SK-N-SH treated with all-trans-retinoic acid at 6 μM for 48 hours (cell line): ENCODE measurements around the gene PEMT.

ENCODE experiments used
- PPARA ChIP-seq: fragments of 250-450 bp; sonication (Bioruptor Pico); IDR thresholded peaks from 2 replicates; pipeline ENCODE4 v1.5.0; 2020; ENCODE audit warnings: mild to moderate bottlenecking, borderline replicate concordance
- RARB ChIP-seq: fragments of 250-450 bp; sonication (Bioruptor Pico); IDR thresholded peaks from 2 replicates; pipeline ENCODE4 v1.8.0; 2021; ENCODE audit warnings: mild to moderate bottlenecking, moderate library complexity
- SNAI2 ChIP-seq: fragments of 250-450 bp; sonication (Bioruptor Pico); IDR thresholded peaks from 2 replicates; pipeline ENCODE4 v1.5.0; 2020; ENCODE audit warnings: mild to moderate bottlenecking, moderate library complexity
- ZC3H10 ChIP-seq: fragments of 250-450 bp; sonication (Bioruptor Pico); IDR thresholded peaks from 2 replicates; pipeline ENCODE4 v1.5.1; 2021; ENCODE audit warnings: mild to moderate bottlenecking, moderate library complexity
- ZFP30 ChIP-seq: fragments of 450-650 bp; formaldehyde crosslinking; IDR thresholded peaks from 2 replicates; pipeline ENCODE4 v1.5.0; 2022; ENCODE audit warnings: mild to moderate bottlenecking, moderate library complexity

GRCh38 chr17:17526369-17526768, 65.1 kb downstream of the PEMT start:
- TF ChIP-seq ZC3H10 (no peak), ZFP30 (no peak), SNAI2 (CRISPR knock-in tag) (no peak), RARB (CRISPR knock-in tag) (no peak), PPARA (CRISPR knock-in tag) (no peak)
